Uterus (tissue), 4 donors: ENCODE results near the gene AURKA. TPM values are rescaled to one million over a fixed set of nuclear protein-coding genes. Genes with fewer than 3 reads are reported as not detected.

Experiments used
- DNase-seq, 2 donors: peaks; one replicate each; pipeline ENCODE4 v3.0.0-alpha.2; 2019 to 2020
- H3K27ac ChIP-seq, 2 donors: fragments of 200-600 bp; sonication (generic); 1 replicate in 1 of 2; 2 replicates in 1 of 2; pipeline ENCODE4 v1.5.1; 2016 to 2018
- H3K27me3 ChIP-seq, 2 donors: fragments of 200-600 bp; sonication (generic); one replicate each; pipeline ENCODE4 v1.5.1; 2018 to 2019; ENCODE audit warnings: control low read depth in 1 of 2
- H3K36me3 ChIP-seq, 2 donors: fragments of 200-600 bp; sonication (generic); one replicate each; pipeline ENCODE4 v1.5.1; 2019; ENCODE audit warnings: control low read depth in 1 of 2
- H3K4me1 ChIP-seq, 2 donors: fragments of 200-600 bp; sonication (generic); one replicate each; pipeline ENCODE4 v1.5.1; 2018 to 2019; ENCODE audit warnings: control low read depth in 1 of 2
- H3K4me3 ChIP-seq, 2 donors: fragments of 200-600 bp; sonication (generic); 1 replicate in 1 of 2; 2 replicates in 1 of 2; pipeline ENCODE4 v1.5.1; 2018 to 2019; ENCODE audit warnings: mild to moderate bottlenecking in 1 of 2
- H3K9me3 ChIP-seq, 2 donors: fragments of 200-600 bp; sonication (generic); one replicate each; pipeline ENCODE4 v1.5.1; 2019; ENCODE audit warnings: control low read depth in 1 of 2
- CTCF ChIP-seq, 4 experiments: fragments of 200-600 bp in 2 of 4; fragments of 450-650 bp in 2 of 4; sonication (generic) in 2 of 4; IDR thresholded peaks; one replicate each; pipeline ENCODE4 v1.5.1; 2016 to 2019; ENCODE audit warnings: antibody characterized with exemption in 4 of 4, mild to moderate bottlenecking in 2 of 4, moderate library complexity in 1 of 4
- POLR2A ChIP-seq, 2 donors: fragments of 450-650 bp; IDR thresholded peaks; one replicate each; pipeline ENCODE4 v1.6.1; 2016; ENCODE audit warnings: antibody characterized with exemption in 2 of 2, mild to moderate bottlenecking in 1 of 2, moderate library complexity in 1 of 2
- intact Hi-C: fragments of 100-400 bp; cut with DNase I; formaldehyde crosslinking; loops from one replicate; pipeline ENCODE4 v1.15.1; 2023; ENCODE audit warnings: low total_unique reads
- total RNA-seq, 4 donors: library from RNA; depleted of rRNA in 3 of 4; stranded (reverse); fragments of >200 nt in 3 of 4; gene quantifications; one replicate each; pipeline versions ENCODE4 v1.1.0 to v1.2.4, GENCODE V29; 2014 to 2023
- donor health status: DM: yes; HTN: yes; CAD: no.

Gene AURKA
- total RNA-seq, 4 donors from 2014 or later = 1.9 to 17.4 (median 9.7) TPM; not detected in 1

- Histone ChIP-seq H3K4me1 (no peaks in the 10 kb centered on the region), H3K27ac (no peak overlapping the region), H3K27me3 (no peaks in the 10 kb centered on the region), H3K9me3 (no peaks in the 10 kb centered on the region), H3K4me3 (no peak overlapping the region), H3K36me3 (no peaks in the 10 kb centered on the region)
- no peak for DNase-seq
- intact Hi-C loops = no loop called here
- TF ChIP-seq POLR2A (IDR thresholded peaks at IDR 0.05) = no peak
- no peak for TF ChIP-seq CTCF (IDR thresholded peaks at IDR 0.05)
Observed at GRCh38 chr20:56427797-56428196, 35.8 kb upstream of the AURKA start.

GRCh38 chr20:56426926-56427325, 34.9 kb upstream of the AURKA start:
- no peaks in the 10 kb centered on the region for H3K9me3 ChIP-seq
- TF ChIP-seq CTCF (IDR thresholded peaks at IDR 0.05) (no peak), POLR2A (IDR thresholded peaks at IDR 0.05) (no peak)
- DNase-seq = no peak
- intact Hi-C loops = no loop called here
- no peaks in the 10 kb centered on the region for H3K27me3 ChIP-seq
- H3K4me3 ChIP-seq = no peak overlapping the region
- H3K27ac ChIP-seq = no peak overlapping the region
- no peaks in the 10 kb centered on the region for H3K4me1 ChIP-seq
- H3K36me3 ChIP-seq = no peaks in the 10 kb centered on the region

- Histone ChIP-seq H3K4me3 (no peak overlapping the region), H3K4me1 (no peaks in the 10 kb centered on the region), H3K36me3 (no peaks in the 10 kb centered on the region), H3K9me3 (no peaks in the 10 kb centered on the region), H3K27me3 (no peaks in the 10 kb centered on the region), H3K27ac (no peak overlapping the region)
- DNase-seq = no peak
- no peak for TF ChIP-seq CTCF (IDR thresholded peaks at IDR 0.05)
- TF ChIP-seq POLR2A (IDR thresholded peaks at IDR 0.05) = no peak
- intact Hi-C loops = no loop called here
Observed at GRCh38 chr20:56426026-56426425, 34.0 kb upstream of the AURKA start.

- Histone ChIP-seq H3K27me3 (no peaks in the 10 kb centered on the region), H3K36me3 (no peaks in the 10 kb centered on the region), H3K9me3 (no peaks in the 10 kb centered on the region), H3K4me3 (no peak overlapping the region), H3K4me1 (no peaks in the 10 kb centered on the region), H3K27ac (no peak overlapping the region)
- no peak for DNase-seq
- no peak for TF ChIP-seq CTCF (IDR thresholded peaks at IDR 0.05)
- no peak for TF ChIP-seq POLR2A (IDR thresholded peaks at IDR 0.05)
- intact Hi-C loops = no loop called here
Observed at GRCh38 chr20:56424931-56425330, 32.9 kb upstream of the AURKA start.

- no peak for TF ChIP-seq POLR2A (IDR thresholded peaks at IDR 0.05)
- no peak for TF ChIP-seq CTCF (IDR thresholded peaks at IDR 0.05)
- Histone ChIP-seq H3K4me1 (no peaks in the 10 kb centered on the region), H3K4me3 (no peak overlapping the region), H3K27ac (no peak overlapping the region), H3K9me3 (no peaks in the 10 kb centered on the region), H3K36me3 (no peaks in the 10 kb centered on the region), H3K27me3 (no peaks in the 10 kb centered on the region)
- no peak for DNase-seq
- intact Hi-C loops = no loop called here
Observed at GRCh38 chr20:56423886-56424285, 31.9 kb upstream of the AURKA start.
